OCI-LY7 (cell line): ENCODE measurements around the gene GEMIN5.

ENCODE experiments used
- EZH2phosphoT487 ChIP-seq: fragments of 200-600 bp; sonication (generic); IDR thresholded peaks from 2 replicates; pipeline ENCODE4 v1.6.1; 2018; ENCODE audit warnings: low read depth, borderline replicate concordance, mild to moderate bottlenecking, mixed run types, antibody characterized with exemption, low read length, moderate library complexity, mixed read lengths
- TF ChIP-seq, protein P1 (sequence below): fragments of 200-600 bp; sonication (generic); conservative IDR thresholded peaks from 2 replicates; pipeline ENCODE4 v1.5.1; 2014; ENCODE audit warnings: mild to moderate bottlenecking, antibody characterized with exemption, low read length, moderate library complexity, mixed read lengths

GRCh38 chr5:154896562-154897165, 41.3 kb downstream of the GEMIN5 start:
- TF ChIP-seq, protein P1, sequence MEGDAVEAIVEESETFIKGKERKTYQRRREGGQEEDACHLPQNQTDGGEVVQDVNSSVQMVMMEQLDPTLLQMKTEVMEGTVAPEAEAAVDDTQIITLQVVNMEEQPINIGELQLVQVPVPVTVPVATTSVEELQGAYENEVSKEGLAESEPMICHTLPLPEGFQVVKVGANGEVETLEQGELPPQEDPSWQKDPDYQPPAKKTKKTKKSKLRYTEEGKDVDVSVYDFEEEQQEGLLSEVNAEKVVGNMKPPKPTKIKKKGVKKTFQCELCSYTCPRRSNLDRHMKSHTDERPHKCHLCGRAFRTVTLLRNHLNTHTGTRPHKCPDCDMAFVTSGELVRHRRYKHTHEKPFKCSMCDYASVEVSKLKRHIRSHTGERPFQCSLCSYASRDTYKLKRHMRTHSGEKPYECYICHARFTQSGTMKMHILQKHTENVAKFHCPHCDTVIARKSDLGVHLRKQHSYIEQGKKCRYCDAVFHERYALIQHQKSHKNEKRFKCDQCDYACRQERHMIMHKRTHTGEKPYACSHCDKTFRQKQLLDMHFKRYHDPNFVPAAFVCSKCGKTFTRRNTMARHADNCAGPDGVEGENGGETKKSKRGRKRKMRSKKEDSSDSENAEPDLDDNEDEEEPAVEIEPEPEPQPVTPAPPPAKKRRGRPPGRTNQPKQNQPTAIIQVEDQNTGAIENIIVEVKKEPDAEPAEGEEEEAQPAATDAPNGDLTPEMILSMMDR, result no peak
- no peak for TF ChIP-seq EZH2phosphoT487
